Panc1 (cell line): ENCODE results near the gene OTOA.
"Not testable (repeated sequence)": the region's sequence is repeated elsewhere in the genome, so short reads cannot be mapped to it uniquely, and the experiment has no call there.

Experiments used
- TCF7L2 ChIP-seq: IDR thresholded peaks from 2 replicates; pipeline ENCODE4 v1.6.1; 2011; ENCODE audit warnings: mild to moderate bottlenecking, low read depth, low read length, inconsistent platforms
- TF ChIP-seq, protein P1 (sequence below): fragments of 450-650 bp; IDR thresholded peaks from 2 replicates; pipeline ENCODE4 v1.5.1; 2017; ENCODE audit warnings: mild to moderate bottlenecking
- TF ChIP-seq, protein P2 (sequence below), 2 experiments: IDR thresholded peaks; 2 replicates each; pipeline ENCODE4 v1.6.1; 2011 to 2012; ENCODE audit warnings: low read depth in 2 of 2, control low read depth in 1 of 2, low read length in 1 of 2, mild to moderate bottlenecking in 1 of 2, moderate library complexity in 1 of 2; ENCODE audit not compliant: insufficient read depth in 1 of 2

DNA sequence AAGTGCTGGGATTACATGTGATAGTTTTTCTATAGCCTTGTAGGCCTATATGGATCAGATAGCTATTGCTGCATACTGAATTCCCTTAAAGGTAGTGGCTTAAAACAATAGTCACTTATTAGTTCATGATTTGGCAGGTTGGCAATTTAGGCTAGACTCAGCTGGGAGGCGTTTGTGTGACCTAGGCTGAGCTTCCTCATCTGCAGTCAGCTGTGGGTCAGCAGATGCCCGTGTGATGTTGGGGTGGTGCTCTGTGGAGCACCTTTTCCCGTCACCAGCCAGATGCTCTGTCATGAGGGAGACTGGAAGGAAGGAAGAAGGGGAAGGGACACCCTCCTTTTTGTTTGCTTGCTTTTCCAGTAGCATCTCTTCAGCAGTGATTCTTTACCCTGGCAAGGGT lies 129.5 kb downstream of the OTOA start:
- TF ChIP-seq, protein P1, sequence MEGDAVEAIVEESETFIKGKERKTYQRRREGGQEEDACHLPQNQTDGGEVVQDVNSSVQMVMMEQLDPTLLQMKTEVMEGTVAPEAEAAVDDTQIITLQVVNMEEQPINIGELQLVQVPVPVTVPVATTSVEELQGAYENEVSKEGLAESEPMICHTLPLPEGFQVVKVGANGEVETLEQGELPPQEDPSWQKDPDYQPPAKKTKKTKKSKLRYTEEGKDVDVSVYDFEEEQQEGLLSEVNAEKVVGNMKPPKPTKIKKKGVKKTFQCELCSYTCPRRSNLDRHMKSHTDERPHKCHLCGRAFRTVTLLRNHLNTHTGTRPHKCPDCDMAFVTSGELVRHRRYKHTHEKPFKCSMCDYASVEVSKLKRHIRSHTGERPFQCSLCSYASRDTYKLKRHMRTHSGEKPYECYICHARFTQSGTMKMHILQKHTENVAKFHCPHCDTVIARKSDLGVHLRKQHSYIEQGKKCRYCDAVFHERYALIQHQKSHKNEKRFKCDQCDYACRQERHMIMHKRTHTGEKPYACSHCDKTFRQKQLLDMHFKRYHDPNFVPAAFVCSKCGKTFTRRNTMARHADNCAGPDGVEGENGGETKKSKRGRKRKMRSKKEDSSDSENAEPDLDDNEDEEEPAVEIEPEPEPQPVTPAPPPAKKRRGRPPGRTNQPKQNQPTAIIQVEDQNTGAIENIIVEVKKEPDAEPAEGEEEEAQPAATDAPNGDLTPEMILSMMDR: not testable (repeated sequence)
- TF ChIP-seq TCF7L2: not testable (repeated sequence)
- TF ChIP-seq, protein P2, sequence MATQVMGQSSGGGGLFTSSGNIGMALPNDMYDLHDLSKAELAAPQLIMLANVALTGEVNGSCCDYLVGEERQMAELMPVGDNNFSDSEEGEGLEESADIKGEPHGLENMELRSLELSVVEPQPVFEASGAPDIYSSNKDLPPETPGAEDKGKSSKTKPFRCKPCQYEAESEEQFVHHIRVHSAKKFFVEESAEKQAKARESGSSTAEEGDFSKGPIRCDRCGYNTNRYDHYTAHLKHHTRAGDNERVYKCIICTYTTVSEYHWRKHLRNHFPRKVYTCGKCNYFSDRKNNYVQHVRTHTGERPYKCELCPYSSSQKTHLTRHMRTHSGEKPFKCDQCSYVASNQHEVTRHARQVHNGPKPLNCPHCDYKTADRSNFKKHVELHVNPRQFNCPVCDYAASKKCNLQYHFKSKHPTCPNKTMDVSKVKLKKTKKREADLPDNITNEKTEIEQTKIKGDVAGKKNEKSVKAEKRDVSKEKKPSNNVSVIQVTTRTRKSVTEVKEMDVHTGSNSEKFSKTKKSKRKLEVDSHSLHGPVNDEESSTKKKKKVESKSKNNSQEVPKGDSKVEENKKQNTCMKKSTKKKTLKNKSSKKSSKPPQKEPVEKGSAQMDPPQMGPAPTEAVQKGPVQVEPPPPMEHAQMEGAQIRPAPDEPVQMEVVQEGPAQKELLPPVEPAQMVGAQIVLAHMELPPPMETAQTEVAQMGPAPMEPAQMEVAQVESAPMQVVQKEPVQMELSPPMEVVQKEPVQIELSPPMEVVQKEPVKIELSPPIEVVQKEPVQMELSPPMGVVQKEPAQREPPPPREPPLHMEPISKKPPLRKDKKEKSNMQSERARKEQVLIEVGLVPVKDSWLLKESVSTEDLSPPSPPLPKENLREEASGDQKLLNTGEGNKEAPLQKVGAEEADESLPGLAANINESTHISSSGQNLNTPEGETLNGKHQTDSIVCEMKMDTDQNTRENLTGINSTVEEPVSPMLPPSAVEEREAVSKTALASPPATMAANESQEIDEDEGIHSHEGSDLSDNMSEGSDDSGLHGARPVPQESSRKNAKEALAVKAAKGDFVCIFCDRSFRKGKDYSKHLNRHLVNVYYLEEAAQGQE (IDR thresholded peaks at IDR 0.05; ENCODE audit: insufficient read depth in 1 of 2, low read depth in 2 of 2, low read length in 1 of 2): not testable (repeated sequence)
